Measurements from ENCODE around the gene RNF224.

The RNF224 gene

DNA sequence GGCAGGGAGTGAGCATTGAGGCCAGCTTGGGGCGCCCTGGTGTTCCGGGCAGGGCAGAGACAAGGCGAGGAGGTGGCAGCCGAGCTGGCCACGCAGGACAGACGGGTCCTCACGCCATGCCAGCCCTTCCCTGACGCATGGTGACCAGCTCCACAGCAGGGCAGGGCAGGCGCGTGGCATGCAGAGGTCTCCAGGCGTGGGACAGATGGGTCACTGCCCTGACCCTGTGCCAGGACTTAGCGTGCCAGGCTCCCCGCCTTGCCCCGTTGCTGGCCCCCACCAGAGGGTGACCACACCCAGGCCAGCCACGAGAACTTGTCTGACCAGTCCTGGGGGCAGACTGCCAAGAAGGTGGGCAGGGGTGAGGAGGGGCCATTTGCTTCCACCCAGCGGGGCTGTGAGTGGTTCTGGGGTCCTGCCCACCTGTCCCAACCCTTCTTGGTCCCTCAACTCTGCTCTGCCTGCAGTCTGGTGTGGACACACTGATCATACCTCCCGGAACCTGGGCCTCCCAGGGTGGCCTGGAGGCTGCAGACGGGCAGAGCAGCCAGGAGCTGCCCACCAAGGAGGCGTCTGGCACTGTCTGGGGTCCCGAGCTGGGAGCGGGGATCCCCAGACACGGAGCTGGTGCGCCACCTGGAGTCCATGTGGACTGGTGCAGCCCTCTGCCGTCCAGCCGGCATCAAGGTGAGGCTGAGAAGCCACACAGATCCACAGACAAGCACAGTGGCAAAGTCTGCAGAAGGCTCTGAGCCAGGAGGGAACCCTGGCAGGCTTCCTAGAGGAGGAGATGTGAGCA lies at the start of gene RNF224:
Gene RNF224 (plus strand): TSS at position 449 of the 799 bp plus-strand sequence. CDS start 834 bp downstream, outside the sequence.
- DNase-seq = peak; percentile 59

- no peak for DNase-seq
These were observed 48.9 kb upstream of the RNF224 start for GRCh38 chr9:137178201-137178938.

DNA sequence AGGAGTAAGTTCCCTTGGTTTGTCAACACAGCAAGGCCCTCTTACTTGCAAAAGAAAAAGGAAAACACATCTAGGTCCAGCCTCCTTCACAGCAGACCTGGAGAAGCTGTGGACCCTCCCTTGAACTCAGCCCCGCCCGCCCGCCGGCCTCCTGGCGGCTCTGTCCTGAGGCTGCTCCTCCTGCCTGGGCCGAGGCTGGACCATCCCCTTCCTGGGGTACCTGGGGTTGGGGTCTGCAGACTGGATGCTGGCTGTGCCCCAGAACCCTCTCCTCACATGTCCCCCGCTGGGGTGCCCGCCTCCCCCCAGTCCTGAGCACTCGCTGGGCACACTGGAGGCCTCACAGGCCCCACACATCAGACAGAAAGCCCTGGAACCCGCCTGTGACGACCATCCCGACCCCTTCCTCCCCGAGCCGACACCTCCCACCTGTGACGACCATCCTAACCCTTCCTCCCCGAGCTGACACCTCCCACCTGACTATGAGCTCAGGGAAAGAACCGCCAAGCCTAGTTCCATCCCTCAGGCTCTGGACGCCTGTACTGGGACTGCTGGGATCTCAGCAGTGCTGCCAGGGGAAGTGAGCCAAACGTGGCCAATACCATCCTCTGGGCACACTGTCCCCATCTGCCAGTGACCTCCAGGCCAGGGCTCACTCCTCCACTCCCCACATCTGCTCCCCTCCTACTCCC lies 48.2 kb upstream of the RNF224 start:
- DNase-seq = no peak

DNA sequence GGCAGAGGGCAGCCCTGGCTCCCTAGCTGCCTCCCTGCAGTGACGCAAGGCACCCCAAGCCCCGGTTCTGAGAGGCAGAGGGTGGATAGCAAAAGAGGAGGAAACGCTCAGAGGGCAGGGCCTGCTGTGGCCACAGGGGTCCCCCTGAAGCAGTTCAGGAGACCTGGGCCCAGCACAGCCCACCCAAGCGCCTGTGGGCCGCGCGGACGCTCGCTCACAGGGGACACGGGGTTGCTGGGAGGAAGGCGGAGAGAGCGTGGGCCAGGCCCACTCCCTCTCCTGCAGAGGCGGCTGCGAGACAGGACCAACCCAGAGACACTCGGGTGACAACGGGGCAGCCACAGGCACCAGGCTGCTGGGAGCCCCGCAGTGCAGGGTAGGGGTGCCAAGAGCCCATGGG lies 47.5 kb upstream of the RNF224 start:
- no peak for DNase-seq

DNA sequence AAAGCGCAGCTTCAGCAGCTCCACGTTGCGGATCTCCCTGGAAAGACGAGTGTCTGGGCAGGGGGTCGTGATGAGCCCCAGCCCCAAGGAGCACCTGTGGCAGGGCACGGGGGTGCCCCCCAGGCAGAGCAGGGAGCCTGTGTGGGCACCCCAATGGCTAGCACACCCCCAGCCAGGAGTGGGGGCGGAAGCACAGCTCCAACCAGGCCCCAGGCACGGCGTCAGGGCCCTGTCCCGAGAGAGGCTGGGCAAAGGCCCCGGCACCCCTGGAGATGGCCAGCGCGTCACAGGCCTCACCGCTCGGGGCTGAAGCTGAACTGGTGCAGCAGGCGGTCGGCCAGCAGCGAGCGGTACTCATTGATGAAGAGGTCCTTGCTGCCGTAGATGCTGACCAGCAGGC lies 46.8 kb upstream of the RNF224 start:
- no peak for DNase-seq

GRCh38 chr9:137181680-137182079 lies 45.6 kb upstream of the RNF224 start:
- no peak for DNase-seq

DNA sequence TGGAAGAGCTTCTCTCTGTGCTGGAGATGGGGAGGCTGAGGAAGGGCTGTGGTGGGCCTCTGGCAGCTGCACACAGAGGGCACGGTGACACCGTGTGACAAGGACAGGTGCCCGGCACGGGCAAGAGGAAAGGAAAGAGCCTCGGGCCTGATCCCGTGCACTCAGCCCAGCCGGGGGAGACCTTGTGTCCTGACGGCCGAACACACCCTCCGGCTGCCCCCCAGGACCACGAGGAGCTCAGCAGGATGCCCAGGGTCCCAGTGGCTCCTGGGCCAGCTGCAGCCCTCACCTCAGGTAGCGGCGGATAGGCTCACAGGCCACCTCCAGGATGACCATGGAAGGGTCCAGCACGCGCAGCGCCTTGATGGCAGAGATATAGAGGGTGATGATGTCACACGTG lies 44.5 kb upstream of the RNF224 start:
- no peak for DNase-seq

DNA sequence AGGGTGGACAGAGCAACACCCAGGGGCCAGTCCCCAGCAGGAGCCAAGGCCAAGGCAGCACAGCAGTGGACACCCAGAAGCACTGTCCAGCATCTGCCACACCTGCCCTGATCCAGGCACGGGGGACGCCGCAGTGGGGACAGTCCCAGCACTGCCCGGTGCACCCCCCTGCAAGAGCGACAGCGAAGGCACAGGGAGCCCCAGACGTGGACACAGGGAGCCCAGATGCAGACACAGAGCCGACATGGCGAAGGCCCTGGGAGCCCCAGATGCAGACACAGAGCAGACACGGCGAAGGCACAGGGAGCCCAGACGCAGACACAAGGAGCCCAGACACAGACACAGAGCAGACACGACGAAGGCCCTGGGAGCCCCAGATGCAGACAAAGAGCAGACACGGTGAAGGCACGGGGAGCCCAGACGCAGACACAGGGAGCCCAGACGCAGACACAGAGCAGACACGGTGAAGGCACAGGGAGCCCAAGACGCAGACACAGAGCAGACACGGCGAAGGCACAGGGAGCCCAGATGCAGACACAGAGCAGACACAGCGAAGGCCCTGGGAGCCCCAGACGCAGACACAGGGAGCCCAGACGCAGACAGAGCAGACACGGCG lies 43.2 kb upstream of the RNF224 start:
- no peak for DNase-seq

DNA sequence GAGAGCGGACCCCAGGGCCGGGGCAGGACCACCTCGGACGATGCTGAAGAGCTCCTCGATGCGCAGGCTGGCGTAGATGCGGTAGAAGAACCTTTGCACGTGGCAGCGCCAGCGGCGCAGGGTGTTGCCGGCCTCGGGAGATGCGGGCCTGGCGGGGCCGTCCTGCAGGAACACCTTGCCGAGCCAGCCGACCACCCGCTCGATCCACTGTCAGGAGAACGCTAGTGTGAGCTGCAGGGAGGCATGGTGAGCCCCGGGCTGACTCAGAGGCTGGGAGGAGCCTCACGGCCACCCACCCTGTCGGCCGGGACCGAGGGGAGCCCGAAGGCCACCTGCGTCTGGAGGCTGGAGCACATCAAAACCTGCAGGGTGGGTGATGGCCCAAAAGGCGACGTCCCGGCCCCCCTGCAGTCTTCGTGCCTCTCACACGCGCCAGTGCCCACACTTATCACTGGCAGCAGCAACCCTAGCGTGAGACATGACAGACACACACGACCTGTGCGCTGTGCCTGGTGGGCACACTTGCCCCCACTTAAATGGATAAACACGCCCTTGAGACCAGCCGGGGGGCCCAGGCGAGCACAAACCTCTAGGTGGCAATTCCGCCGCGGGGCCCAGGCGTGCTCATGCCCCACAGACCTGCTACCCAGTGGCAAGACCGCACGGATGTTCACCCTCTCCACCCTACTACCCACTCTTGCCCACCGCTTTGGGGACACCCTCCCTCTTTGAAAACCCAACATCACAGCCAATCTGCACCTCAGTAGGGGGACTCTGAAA lies 42.2 kb upstream of the RNF224 start:
- no peak for DNase-seq

GRCh38 chr9:137185921-137186320 lies 41.4 kb upstream of the RNF224 start:
- DNase-seq = no peak

DNA sequence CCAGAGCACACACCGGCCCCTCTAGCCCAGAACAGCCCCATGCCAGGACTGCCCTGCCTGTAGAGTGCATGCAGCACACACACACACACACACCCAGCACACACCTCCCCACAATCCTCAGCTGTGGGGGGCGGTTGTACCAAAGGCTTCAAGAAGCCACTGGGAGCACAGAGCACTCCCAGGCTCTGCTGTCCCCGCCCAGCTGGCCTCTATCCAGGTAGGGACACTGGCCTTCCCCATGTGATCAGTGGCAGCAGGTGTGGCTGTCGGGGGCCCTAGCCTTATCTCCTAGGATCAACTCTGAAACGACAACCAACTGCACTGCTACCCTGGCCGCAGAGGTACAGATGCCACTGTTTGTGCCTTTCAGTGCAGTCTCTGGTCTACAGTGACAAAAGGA lies 40.9 kb upstream of the RNF224 start:
- no peak for DNase-seq

DNA sequence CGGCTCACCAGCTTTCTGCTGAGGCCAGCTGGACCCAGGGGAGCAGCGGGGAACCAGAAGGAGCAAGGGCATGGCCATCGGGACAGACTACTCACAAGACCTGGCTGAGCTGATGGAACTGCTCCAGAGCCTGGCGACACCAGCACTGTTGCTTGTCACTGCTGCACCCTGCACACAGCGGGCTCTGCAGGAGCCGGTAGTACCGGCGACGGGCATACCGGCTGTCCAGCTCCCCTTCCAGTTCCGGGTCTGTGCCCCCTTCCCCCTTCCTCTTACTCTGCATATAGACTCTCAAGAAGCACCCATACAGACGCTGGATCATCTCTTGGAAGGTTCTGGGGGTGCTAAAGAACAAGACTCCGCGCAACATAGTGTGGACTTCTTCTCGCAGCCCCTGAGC lies 39.9 kb upstream of the RNF224 start:
- no peak for DNase-seq

DNA sequence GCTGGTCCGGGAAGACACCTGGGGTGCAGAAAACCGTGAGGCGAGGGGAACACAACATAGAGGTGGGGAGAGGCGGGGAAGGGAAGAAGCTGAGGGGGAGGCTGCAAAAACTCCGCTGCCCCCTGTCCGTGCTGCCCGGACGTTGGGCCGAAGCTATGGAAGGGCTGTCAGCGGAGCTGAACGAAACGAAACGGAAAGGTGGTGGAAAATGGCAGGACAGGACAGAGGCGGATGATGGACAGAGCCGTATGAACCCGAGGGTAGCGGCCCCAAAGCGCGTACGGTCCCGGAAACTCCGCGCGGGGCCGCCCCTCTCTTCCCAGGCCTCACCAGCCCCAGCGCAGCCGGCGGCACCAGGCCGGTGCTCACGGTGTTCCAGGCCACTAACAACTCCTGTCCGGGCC lies 39.2 kb upstream of the RNF224 start:
- no peak for DNase-seq

GRCh38 chr9:137188490-137189296 lies 38.6 kb upstream of the RNF224 start, which contains the start of the genes ANAPC2 and SSNA1:
Gene ANAPC2, minus strand, starts transcription at chr9:137188560. Its CDS starts 28 bp downstream, at chr9:137188532.
Gene SSNA1, plus strand, starts transcription at chr9:137188676. Its CDS starts 51 bp downstream, at chr9:137188727.
- DNase-seq = peak; percentile 87

DNA sequence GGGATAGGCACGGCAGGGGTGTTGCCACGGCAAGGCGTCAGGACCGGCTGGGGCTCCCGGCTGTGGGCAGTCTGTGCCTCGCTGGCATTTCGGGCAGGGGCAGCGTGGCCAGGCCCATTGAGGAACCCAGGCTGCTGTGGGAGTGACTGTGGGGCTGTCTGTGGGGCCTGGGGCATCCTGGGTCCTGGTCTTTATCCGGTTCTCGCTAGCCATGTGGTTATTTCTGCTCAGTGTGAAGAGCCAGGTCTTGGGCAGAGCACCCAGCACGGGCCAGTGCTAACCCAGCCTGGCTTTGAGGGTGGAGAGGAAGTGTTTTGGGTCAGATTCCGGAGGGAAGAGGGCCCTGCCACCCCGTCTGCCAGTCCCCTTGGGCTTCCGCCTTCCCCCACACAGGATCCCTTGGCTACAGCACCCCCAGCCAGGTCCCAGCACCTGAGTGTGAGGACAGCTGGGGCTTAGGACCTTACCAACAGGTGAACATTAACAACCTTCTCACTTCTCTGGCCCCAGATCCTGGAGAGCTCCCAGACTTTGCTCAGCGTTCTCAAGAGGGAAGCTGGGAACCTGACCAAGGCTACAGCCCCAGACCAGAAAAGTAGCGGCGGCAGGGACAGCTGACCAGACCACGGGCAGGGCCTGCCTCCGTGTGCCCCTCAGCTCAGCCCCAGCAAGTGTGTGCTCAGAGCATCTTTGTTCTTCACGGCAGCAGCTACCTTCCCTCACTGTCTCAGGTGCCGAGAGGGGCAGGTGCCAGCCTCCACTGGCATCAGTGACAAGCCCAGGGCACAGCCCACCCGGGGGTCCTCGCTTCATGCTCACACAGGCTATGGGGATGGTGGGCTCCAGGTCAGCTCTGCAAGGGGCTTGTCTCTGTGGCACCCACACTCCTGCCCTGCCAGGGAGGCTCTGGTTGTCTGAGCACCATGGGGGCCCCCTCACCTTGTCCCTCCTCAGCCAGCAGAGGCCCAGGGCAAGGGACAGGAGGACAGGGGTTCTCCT lies 37.7 kb upstream of the RNF224 start:
- no peak for DNase-seq

DNA sequence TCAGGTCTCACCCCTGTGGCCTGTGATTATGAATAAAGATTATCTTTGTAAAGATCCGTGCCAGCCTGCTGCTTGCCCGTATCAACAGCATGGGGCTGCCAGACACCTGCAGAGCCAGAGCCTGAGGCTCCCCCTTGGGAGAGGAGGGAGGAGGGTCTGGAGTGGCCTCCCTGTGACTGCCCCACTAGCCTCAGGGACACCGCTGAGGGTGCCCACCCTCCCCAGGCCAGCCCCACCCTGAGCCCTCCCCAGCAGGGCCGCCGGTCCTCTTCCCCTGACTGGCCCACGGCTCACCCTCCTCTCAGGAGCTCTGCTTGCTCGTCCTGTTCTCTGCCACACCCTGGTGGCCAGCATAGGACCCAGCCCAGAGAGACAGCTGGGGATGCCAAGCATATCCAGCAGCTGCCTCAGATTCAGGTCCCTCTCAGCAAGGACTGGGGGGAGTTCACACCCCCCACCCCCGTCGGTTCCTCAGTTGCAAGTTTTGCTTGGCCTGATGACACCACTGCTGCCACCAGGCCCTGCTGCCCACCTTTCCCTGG lies 36.9 kb upstream of the RNF224 start:
- no peak for DNase-seq

DNA sequence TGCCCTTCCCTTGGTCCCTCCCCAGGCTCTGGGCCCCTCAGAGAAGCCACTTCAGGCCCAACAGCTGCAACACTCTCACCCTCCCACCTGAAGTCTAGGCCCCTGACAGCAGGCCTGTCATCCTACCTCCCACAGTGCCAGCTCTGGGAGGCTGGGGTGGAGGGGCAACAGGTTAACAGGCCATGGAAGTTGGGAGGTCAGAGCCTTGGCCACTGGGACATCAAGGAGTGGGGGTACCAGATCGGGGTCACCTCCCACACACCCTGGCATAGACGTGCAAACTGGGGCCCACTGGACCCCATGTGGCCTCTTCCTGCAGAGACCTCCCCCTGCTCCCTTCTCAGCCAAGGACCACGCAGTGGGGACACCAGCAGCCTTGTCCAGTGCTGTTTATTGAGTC lies 36.1 kb upstream of the RNF224 start:
- DNase-seq = no peak

DNA sequence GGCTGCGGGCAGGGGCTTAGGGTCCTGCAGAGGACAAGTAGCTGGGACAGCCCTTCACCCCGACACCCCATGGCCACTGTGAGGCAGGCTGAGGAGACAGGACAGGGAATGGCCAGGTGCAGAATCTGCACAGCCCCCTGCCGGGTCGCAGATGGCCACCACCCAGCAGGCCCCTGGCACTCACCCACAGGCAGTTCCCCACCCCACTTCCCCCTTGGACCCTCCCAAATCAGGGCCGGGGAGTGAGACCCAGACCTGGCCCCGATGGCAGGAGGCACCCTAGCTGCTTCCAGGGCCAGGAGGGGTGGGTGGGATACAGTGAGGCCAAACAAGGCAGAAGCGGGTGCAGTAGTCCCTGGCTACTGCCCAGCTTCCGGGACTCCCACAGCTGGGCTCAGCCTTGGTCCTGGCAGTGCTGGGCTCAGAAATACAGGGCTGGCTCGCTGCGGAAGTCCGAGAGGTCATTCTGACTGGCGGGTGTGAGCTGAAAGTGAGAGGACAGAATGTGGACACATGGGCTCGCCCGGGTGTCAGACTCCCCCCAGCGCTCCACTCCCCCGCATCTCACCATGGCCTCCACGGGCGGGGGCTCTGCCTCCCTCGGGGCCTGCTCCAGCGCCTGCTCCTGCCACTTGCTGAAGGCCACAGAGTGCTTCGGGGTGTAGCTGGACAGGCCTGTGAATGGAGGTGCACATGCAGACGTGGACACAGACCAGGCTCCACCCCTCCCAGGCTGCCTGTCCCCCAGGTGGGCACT lies 35.4 kb upstream of the RNF224 start:
- no peak for DNase-seq

DNA sequence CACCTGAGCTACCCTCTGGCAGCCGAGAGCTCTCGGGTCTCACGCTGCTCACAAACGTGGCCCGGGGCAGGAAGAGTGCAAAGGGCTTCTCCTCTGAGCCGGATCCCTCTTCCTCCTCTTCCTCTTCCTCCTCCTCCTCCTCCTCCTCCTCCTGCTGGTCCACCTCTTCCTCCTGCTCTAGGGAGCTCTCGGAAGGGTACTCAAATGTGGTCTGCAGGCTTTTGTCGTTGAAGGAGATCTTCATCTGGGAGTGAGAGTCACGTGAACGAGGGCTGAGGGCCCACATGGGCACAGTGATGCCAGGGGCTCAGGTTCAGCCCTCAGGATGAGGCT lies 34.9 kb upstream of the RNF224 start:
- DNase-seq = no peak

Data from NCI-H510A treated with DMSO at 0.1 percent for 48 hours (cell line).